GM12801 (cell line): ENCODE data around the gene PAPPA.

Source experiments
- CTCF ChIP-seq: IDR thresholded peaks from one replicate; pipeline ENCODE4 v1.5.1; 2011; ENCODE audit warnings: control low read depth; ENCODE audit not compliant: insufficient read length; ENCODE audit errors: extremely low read depth

PAPPA gene

GRCh38 chr9:116366241-116366640, 212.7 kb downstream of the PAPPA start:
- no peak for TF ChIP-seq CTCF

GRCh38 chr9:116368680-116369079, 215.1 kb downstream of the PAPPA start:
- no peak for TF ChIP-seq CTCF

GRCh38 chr9:116369706-116370105, 216.1 kb downstream of the PAPPA start:
- no peak for TF ChIP-seq CTCF

GRCh38 chr9:116370556-116370955, 217.0 kb downstream of the PAPPA start:
- TF ChIP-seq CTCF = no peak

GRCh38 chr9:116372081-116372673, 218.6 kb downstream of the PAPPA start:
- no peak for TF ChIP-seq CTCF

GRCh38 chr9:116372786-116373185, 219.2 kb downstream of the PAPPA start:
- TF ChIP-seq CTCF = no peak

- no peak for TF ChIP-seq CTCF
These were observed 223.7 kb downstream of the PAPPA start for GRCh38 chr9:116377179-116377798.
